Panc1 (cell line): Measurements from ENCODE around the gene WIZ. TPM values are rescaled to one million over a fixed set of nuclear protein-coding genes. Genes with fewer than 3 reads are reported as not detected.

Source experiments
- ATAC-seq: fragments of 200-7000 bp; cut with Tn5 transposase; 2 replicates; pipeline ENCODE4 v1.9.1; 2020; ENCODE audit warnings: mild to moderate bottlenecking, moderate library complexity
- BruUV-seq: library from RNA; stranded (reverse); fragments of 400-500 nt; replicated peaks from 2 replicates; lab custom pipeline; 2021; lab: Mats Ljungman, UMichigan
- CTCF ChIA-PET: fragments of 300-600 bp; sonication (Branson Sonifier 250); formaldehyde crosslinking; loops from one replicate; lab custom pipeline; 2022; ENCODE audit warnings: antibody characterized with exemption; lab: Charles Lee
- POLR2A ChIA-PET: fragments of 300-600 bp; sonication (Branson Sonifier 250); formaldehyde crosslinking; loops from one replicate; lab custom pipeline; 2022; ENCODE audit warnings: antibody characterized with exemption; lab: Charles Lee
- DNase-seq: peaks from one replicate; pipeline ENCODE4 v3.0.0-alpha.2; 2010; ENCODE audit warnings: low read depth, low spot score
- H3K27ac ChIP-seq: 2 replicates; pipeline ENCODE4 v1.5.1; 2011; ENCODE audit warnings: mild to moderate bottlenecking, low read length, inconsistent platforms
- H3K27me3 ChIP-seq: fragments of 200-500 bp; sonication (Bioruptor generic); 2 replicates; pipeline ENCODE4 v1.6.0; 2014; ENCODE audit warnings: low read length, inconsistent platforms; ENCODE audit not compliant: control insufficient read depth, insufficient read depth
- H3K36me3 ChIP-seq: fragments of 200-500 bp; sonication (Bioruptor generic); 2 replicates; pipeline ENCODE4 v1.5.1; 2014; ENCODE audit warnings: inconsistent platforms, mild to moderate bottlenecking, low read length, moderate library complexity; ENCODE audit not compliant: control insufficient read depth, insufficient read depth
- H3K4me1 ChIP-seq: 2 replicates; pipeline ENCODE4 v1.5.1; 2011; ENCODE audit warnings: inconsistent platforms, mild to moderate bottlenecking, low read length, moderate library complexity; ENCODE audit not compliant: control insufficient read depth, insufficient read depth
- H3K4me3 ChIP-seq, 2 experiments: 2 replicates each; pipeline ENCODE4 v1.5.1; 2011 to 2012; ENCODE audit warnings: low read depth in 2 of 2, low read length in 2 of 2, mild to moderate bottlenecking in 2 of 2, inconsistent platforms in 1 of 2, moderate library complexity in 1 of 2
- H3K9me3 ChIP-seq: fragments of 200-500 bp; sonication (Bioruptor generic); 2 replicates; pipeline ENCODE4 v1.5.1; 2014; ENCODE audit warnings: low read depth, mild to moderate bottlenecking, inconsistent platforms, low read length, moderate library complexity; ENCODE audit not compliant: control insufficient read depth, insufficient read depth
- POLR2AphosphoS5 ChIP-seq: IDR thresholded peaks from 2 replicates; pipeline ENCODE4 v1.6.1; 2012; ENCODE audit warnings: mild to moderate bottlenecking, low read depth, low read length, moderate library complexity
- REST ChIP-seq, 2 experiments: IDR thresholded peaks; 2 replicates each; pipeline ENCODE4 v1.6.1; 2011 to 2012; ENCODE audit warnings: low read depth in 2 of 2, control low read depth in 1 of 2, low read length in 1 of 2, mild to moderate bottlenecking in 1 of 2, moderate library complexity in 1 of 2; ENCODE audit not compliant: insufficient read depth in 1 of 2
- SIN3A ChIP-seq: IDR thresholded peaks from 2 replicates; pipeline ENCODE4 v1.6.1; 2012; ENCODE audit warnings: low read depth, mild to moderate bottlenecking, low read length, moderate library complexity, borderline replicate concordance; ENCODE audit not compliant: insufficient read depth
- TCF7L2 ChIP-seq: IDR thresholded peaks from 2 replicates; pipeline ENCODE4 v1.6.1; 2011; ENCODE audit warnings: mild to moderate bottlenecking, low read depth, low read length, inconsistent platforms
- in situ Hi-C: cut with HindIII; loops from 2 replicates; pipeline ENCODE4 v1.10.0; 2016; ENCODE audit warnings: low sequenced_read_pairs, low pct_unique_long_range_greater_than_20kb
- intact Hi-C: fragments of 100-400 bp; cut with micrococcal nuclease; formaldehyde crosslinking; loops from one replicate; pipeline ENCODE4 v1.10.0; 2022; ENCODE audit not compliant: unreplicated experiment
- total RNA-seq: library from RNA; stranded (reverse); gene quantifications from one replicate; pipeline ENCODE4 v1.2.1, GENCODE V29; 2021; ENCODE audit not compliant: unreplicated experiment
- TF ChIP-seq, protein P1 (sequence below): fragments of 450-650 bp; IDR thresholded peaks from 2 replicates; pipeline ENCODE4 v1.5.1; 2017; ENCODE audit warnings: mild to moderate bottlenecking

Gene WIZ
- total RNA-seq, 1 experiment from 2014 or later = 41.9 TPM

- TF ChIP-seq POLR2AphosphoS5 (no peak), TCF7L2 (no peak), SIN3A (no peak), REST (IDR thresholded peaks at IDR 0.05; ENCODE audit: insufficient read depth in 1 of 2, low read depth in 2 of 2, low read length in 1 of 2) (no peak)
- TF ChIP-seq, protein P1, sequence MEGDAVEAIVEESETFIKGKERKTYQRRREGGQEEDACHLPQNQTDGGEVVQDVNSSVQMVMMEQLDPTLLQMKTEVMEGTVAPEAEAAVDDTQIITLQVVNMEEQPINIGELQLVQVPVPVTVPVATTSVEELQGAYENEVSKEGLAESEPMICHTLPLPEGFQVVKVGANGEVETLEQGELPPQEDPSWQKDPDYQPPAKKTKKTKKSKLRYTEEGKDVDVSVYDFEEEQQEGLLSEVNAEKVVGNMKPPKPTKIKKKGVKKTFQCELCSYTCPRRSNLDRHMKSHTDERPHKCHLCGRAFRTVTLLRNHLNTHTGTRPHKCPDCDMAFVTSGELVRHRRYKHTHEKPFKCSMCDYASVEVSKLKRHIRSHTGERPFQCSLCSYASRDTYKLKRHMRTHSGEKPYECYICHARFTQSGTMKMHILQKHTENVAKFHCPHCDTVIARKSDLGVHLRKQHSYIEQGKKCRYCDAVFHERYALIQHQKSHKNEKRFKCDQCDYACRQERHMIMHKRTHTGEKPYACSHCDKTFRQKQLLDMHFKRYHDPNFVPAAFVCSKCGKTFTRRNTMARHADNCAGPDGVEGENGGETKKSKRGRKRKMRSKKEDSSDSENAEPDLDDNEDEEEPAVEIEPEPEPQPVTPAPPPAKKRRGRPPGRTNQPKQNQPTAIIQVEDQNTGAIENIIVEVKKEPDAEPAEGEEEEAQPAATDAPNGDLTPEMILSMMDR = no peak
- Histone ChIP-seq H3K27ac (no peak overlapping the region), H3K4me1 (peaks cover 7% of the 10 kb centered on the region; the same call in 1 of the 2 replicates), H3K4me3 (no peak overlapping the region), H3K27me3 (no peaks in the 10 kb centered on the region), H3K9me3 (no peaks in the 10 kb centered on the region), H3K36me3 (no peaks in the 10 kb centered on the region)
- CTCF ChIA-PET = no interaction called here
- POLR2A ChIA-PET = no interaction called here
- intact Hi-C loops = no loop called here
- in situ Hi-C loops = no loop called here
- ATAC-seq (no peak), DNase-seq (no peak)
- no TSS peak for BruUV-seq
Measured at GRCh38 chr19:15372470-15372869, 77.3 kb downstream of the WIZ start.

DNA sequence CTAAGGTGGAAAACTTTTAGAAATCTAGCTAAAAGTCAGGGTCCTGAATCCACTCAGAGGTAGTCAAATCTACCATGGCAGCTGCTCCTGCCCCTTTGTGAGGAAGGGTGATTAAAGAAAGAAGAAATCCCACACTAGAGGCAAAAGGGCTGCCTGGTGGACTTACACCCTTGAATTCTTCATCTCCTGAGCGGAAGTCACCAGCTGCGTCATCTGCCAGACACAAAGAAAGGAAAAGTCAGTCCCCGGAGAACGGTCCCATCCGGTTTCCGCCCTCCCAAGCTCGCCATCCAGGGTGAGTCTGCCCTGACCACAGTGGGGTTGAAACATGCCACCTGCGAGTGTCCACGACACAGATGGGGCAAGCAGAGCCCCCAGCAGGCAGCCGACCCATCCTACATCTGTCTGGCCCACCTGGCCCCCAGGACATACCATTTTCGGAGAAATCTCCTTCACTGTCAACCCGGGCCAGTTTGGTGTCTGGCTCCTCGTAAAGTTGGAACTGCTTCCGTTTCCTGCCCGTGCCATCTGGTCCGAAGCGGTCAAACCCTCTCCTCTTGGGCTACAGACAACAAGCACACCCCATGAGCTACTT lies 77.9 kb downstream of the WIZ start:
- Histone ChIP-seq H3K27me3 (no peaks in the 10 kb centered on the region), H3K9me3 (no peaks in the 10 kb centered on the region), H3K4me3 (no peak overlapping the region), H3K27ac (no peak overlapping the region), H3K36me3 (no peaks in the 10 kb centered on the region), H3K4me1 (0 out of 2 replicates have a peak, but pooled peaks cover 3% of the 10 kb centered on the region)
- no peak for ATAC-seq
- no TSS peak for BruUV-seq
- ChIA-PET CTCF (no interaction called here), POLR2A (no interaction called here)
- in situ Hi-C loops (no loop called here), intact Hi-C loops (no loop called here)
- no peak for DNase-seq
- TF ChIP-seq TCF7L2 (no peak), SIN3A (no peak), REST (IDR thresholded peaks at IDR 0.05; ENCODE audit: insufficient read depth in 1 of 2, low read depth in 2 of 2, low read length in 1 of 2) (no peak), POLR2AphosphoS5 (no peak)
- TF ChIP-seq, protein P1 = no peak
